ENCODE results near the gene UTP18.
A peak's percentile ranks its signal among the peaks of the same experiment; 100 is the strongest.
"Not testable (repeated sequence)": the region's sequence is repeated elsewhere in the genome, so short reads cannot be mapped to it uniquely, and the experiment has no call there.

UTP18 gene

GRCh38 chr17:51260237-51261023 lies at the start of gene UTP18:
Gene UTP18 (plus strand): TSS chr17:51260546. CDS start chr17:51260585, 39 bp downstream.
- peak; percentile 94 for DNase-seq

GRCh38 chr17:51214920-51215319 lies 45.4 kb upstream of the UTP18 start:
- no peak for DNase-seq

- DNase-seq = no peak
Observed at GRCh38 chr17:51217946-51218345, 42.4 kb upstream of the UTP18 start.

GRCh38 chr17:51221322-51221721 lies 39.0 kb upstream of the UTP18 start:
- no peak for DNase-seq

GRCh38 chr17:51224402-51225262 lies 35.7 kb upstream of the UTP18 start:
- no peak for DNase-seq

- DNase-seq = not testable (repeated sequence)
Observed at GRCh38 chr17:51225523-51225922, 34.8 kb upstream of the UTP18 start.

- DNase-seq = no peak
Observed at GRCh38 chr17:51228161-51228560, 32.2 kb upstream of the UTP18 start.

GRCh38 chr17:51229889-51230288 lies 30.5 kb upstream of the UTP18 start:
- DNase-seq = no peak

GRCh38 chr17:51230306-51230705 lies 30.0 kb upstream of the UTP18 start:
- DNase-seq = no peak

- DNase-seq = no peak
Observed at GRCh38 chr17:51231999-51232398, 28.3 kb upstream of the UTP18 start.

- no peak for DNase-seq
Observed at GRCh38 chr17:51234162-51234561, 26.2 kb upstream of the UTP18 start.

- no peak for DNase-seq
Observed at GRCh38 chr17:51238255-51238887, 22.0 kb upstream of the UTP18 start.

GRCh38 chr17:51240275-51240674 lies 20.1 kb upstream of the UTP18 start:
- no peak for DNase-seq

- DNase-seq = no peak
Observed at GRCh38 chr17:51244041-51244440, 16.3 kb upstream of the UTP18 start.

- DNase-seq = no peak
Observed at GRCh38 chr17:51245535-51245934, 14.8 kb upstream of the UTP18 start.

GRCh38 chr17:51250314-51250840 lies 10.0 kb upstream of the UTP18 start:
- DNase-seq = no peak

GRCh38 chr17:51251010-51251409 lies 9.3 kb upstream of the UTP18 start:
- DNase-seq = no peak

GRCh38 chr17:51255673-51256072 lies 4.7 kb upstream of the UTP18 start:
- DNase-seq = no peak

- no peak for DNase-seq
Observed at GRCh38 chr17:51256101-51256500, 4.2 kb upstream of the UTP18 start.

GRCh38 chr17:51257150-51258081 lies 2.9 kb upstream of the UTP18 start:
- DNase-seq = no peak

- no peak for DNase-seq
Observed at GRCh38 chr17:51258756-51259563, 1.4 kb upstream of the UTP18 start.

Measured in activated CD4-positive, alpha-beta T cell treated with anti-CD3 and anti-CD28 coated beads for 1 hour (primary cell).